Peyer's patch (tissue), 4 donors: ENCODE results near the gene AEBP2. TPM values are rescaled to one million over a fixed set of nuclear protein-coding genes. Genes with fewer than 3 reads are reported as not detected.
"Not testable (repeated sequence)": the region's sequence is repeated elsewhere in the genome, so short reads cannot be mapped to it uniquely, and the experiment has no call there.

Source experiments
- DNase-seq, 3 donors: peaks; one replicate each; pipeline ENCODE4 v3.0.0-alpha.2; 2017 to 2019
- H3K27ac ChIP-seq, 4 donors: fragments of 200-600 bp; sonication (generic); one replicate each; pipeline ENCODE4 v1.5.1; 2016 to 2019
- H3K27me3 ChIP-seq, 2 donors: fragments of 200-600 bp; sonication (generic); one replicate each; pipeline ENCODE4 v1.5.1; 2019
- H3K36me3 ChIP-seq, 3 donors: fragments of 200-600 bp; sonication (generic); one replicate each; pipeline ENCODE4 v1.5.1; 2016 to 2019
- H3K4me1 ChIP-seq, 4 donors: fragments of 200-600 bp; sonication (generic); one replicate each; pipeline ENCODE4 v1.5.1; 2016 to 2019
- H3K4me3 ChIP-seq, 4 donors: fragments of 200-600 bp; sonication (generic); 1 replicate in 3 of 4; 2 replicates in 1 of 4; pipeline ENCODE4 v1.5.1; 2016 to 2019; ENCODE audit warnings: mild to moderate bottlenecking in 1 of 4
- H3K9me3 ChIP-seq, 4 donors: fragments of 200-600 bp; sonication (generic); one replicate each; pipeline ENCODE4 v1.5.1; 2016 to 2019; ENCODE audit warnings: mild to moderate bottlenecking in 1 of 4
- POLR2A ChIP-seq, 2 donors: fragments of 450-650 bp; IDR thresholded peaks; one replicate each; pipeline ENCODE4 v1.5.1; 2017; ENCODE audit warnings: antibody characterized with exemption in 2 of 2, mild to moderate bottlenecking in 2 of 2, moderate library complexity in 2 of 2
- total RNA-seq, 4 donors: library from RNA; depleted of rRNA; stranded (reverse); fragments of >200 nt; gene quantifications; one replicate each; pipeline ENCODE4 v1.1.0, GENCODE V29; 2016
- TF ChIP-seq, protein P1 (sequence below), 6 experiments: fragments of 450-650 bp in 4 of 6; fragments of 200-600 bp in 2 of 6; sonication (generic) in 1 of 6; IDR thresholded peaks; one replicate each; pipeline ENCODE4 v1.5.1; 2017 to 2019; ENCODE audit warnings: antibody characterized with exemption in 6 of 6, mild to moderate bottlenecking in 3 of 6, moderate library complexity in 1 of 6

The AEBP2 gene
- total RNA-seq, 4 donors from 2014 or later, result 22.9 to 58.4 (median 42.3) TPM

DNA sequence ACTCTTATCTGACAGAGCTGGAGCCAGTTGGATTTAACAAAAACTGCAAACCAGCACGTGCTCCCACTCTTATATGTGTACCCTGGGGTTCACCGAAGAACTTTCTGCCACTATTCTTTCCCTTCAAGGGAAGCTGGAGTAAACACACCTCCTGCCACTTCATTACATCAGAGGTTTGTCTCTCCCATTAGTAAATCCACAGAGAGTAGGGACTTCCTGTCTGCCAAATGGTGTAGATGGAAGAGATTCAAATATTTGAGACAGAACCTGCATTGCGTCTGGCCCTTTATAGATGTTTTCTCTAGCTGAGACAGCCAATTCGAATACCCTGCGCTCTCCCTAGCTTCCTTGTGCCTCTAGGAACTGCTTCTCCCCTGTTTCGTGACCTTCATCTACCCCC, 29.1 kb upstream of the AEBP2 start:
- TF ChIP-seq, protein P1, sequence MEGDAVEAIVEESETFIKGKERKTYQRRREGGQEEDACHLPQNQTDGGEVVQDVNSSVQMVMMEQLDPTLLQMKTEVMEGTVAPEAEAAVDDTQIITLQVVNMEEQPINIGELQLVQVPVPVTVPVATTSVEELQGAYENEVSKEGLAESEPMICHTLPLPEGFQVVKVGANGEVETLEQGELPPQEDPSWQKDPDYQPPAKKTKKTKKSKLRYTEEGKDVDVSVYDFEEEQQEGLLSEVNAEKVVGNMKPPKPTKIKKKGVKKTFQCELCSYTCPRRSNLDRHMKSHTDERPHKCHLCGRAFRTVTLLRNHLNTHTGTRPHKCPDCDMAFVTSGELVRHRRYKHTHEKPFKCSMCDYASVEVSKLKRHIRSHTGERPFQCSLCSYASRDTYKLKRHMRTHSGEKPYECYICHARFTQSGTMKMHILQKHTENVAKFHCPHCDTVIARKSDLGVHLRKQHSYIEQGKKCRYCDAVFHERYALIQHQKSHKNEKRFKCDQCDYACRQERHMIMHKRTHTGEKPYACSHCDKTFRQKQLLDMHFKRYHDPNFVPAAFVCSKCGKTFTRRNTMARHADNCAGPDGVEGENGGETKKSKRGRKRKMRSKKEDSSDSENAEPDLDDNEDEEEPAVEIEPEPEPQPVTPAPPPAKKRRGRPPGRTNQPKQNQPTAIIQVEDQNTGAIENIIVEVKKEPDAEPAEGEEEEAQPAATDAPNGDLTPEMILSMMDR (IDR thresholded peaks at IDR 0.05), result no peak
- no peak for TF ChIP-seq POLR2A (IDR thresholded peaks at IDR 0.05)
- Histone ChIP-seq H3K4me3 (no peak overlapping the region), H3K9me3 (no peaks in the 10 kb centered on the region), H3K4me1 (no peaks in the 10 kb centered on the region), H3K36me3 (no peaks in the 10 kb centered on the region), H3K27ac (no peak overlapping the region), H3K27me3 (no peaks in the 10 kb centered on the region)
- no peak for DNase-seq

DNA sequence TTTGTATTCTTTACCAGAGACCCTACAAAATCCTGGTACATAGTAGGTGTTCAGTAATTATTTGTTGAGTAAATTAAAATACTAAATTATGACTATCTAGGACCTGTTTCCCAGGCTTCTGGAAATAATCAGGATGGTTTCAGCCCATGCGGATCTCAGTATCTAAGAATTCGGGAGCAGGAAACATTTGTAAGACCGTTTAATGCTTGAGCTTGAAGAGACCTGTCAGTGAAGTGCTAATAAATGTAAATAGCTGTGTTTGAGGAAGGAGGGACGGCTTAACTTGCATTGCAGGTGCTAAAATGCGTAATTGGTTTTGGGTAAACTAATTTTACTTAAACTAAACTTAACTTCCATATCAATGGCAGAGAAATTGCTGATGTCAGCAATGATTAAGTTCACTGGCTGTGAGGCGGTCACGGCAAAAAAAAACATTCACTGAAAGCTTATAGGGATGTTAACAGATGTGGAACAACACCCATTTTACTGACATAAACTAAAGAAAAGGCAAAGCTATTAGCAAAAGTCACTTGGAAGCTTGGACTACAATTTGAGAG, 28.6 kb upstream of the AEBP2 start:
- H3K4me3 ChIP-seq, result no peak overlapping the region
- H3K27ac ChIP-seq, result no peak overlapping the region
- DNase-seq, result no peak
- H3K36me3 ChIP-seq, result no peaks in the 10 kb centered on the region
- H3K4me1 ChIP-seq, result no peaks in the 10 kb centered on the region
- TF ChIP-seq POLR2A (IDR thresholded peaks at IDR 0.05), result no peak
- TF ChIP-seq, protein P1 (IDR thresholded peaks at IDR 0.05), result no peak
- H3K27me3 ChIP-seq, result no peaks in the 10 kb centered on the region
- H3K9me3 ChIP-seq, result no peaks in the 10 kb centered on the region

DNA sequence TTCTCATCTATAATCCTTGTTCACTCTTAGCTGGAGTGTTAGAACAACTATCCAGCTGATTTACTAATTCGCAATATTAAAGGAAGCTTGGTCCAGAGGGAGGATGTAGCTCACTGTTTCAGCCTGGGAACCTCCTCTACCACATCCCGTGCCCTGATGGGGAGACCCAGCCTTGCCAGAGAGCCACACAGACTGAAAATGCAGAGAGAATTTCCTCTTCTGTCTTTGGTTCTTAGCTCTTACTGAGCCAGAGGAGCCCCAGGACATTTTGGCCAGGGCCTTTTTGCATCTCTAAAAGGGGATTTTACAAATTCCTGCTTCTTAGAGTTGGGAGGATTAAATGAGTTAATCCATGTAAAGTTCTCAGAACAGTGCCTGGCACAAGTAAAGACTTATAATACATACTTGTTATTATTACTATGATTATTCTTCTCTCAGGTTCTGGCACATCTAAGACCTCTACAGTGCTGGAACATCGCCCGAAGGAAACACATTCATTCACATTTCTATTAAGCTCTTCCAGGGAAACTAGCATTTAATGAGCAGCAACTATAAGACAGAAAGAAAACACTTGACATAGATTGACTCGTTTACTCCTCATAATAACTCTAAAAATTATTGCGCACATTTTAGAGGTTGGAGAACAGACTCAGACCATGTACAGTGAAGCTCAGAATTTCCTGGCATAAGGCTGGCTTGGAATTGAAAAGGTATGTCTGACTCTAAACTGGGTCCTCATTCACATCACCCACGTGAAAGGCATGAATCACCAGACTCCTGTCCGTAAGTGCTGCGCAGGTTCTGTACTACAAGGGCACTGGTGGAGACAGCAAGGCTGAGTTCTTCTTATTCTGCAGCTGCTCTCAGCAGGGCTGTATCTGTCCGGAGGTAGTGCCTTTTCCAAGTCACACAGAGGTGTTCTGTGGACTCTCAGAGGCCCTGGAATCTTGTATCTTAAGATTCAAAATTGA, 27.8 kb upstream of the AEBP2 start:
- Histone ChIP-seq H3K4me1 (no peaks in the 10 kb centered on the region), H3K27me3 (no peaks in the 10 kb centered on the region), H3K4me3 (no peak overlapping the region), H3K9me3 (no peaks in the 10 kb centered on the region), H3K36me3 (no peaks in the 10 kb centered on the region), H3K27ac (no peak overlapping the region)
- TF ChIP-seq, protein P1 (IDR thresholded peaks at IDR 0.05), result no peak
- no peak for TF ChIP-seq POLR2A (IDR thresholded peaks at IDR 0.05)
- no peak for DNase-seq

DNA sequence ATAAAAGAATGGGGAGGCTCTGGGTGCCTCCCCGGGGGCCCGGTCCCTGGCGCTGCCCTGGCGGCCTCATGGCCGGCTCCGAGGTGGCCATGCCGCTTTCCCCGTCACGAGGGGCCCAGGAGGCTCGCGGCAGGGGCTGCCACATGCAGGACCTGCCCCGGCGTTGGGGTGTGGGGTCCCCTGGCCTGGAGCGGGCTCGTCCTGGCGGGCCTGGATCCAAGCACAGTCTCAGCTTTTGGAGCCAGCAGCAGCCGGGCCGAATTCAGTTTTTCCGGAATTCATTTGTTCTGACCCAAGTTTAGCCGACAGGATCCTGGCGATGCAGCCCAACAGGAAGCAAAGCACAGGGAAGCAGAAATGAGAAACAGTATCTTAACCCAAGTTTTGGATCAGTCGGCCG, 26.4 kb upstream of the AEBP2 start:
- Histone ChIP-seq H3K9me3 (no peaks in the 10 kb centered on the region), H3K27ac (no peak overlapping the region), H3K4me3 (no peak overlapping the region), H3K36me3 (no peaks in the 10 kb centered on the region), H3K4me1 (no peaks in the 10 kb centered on the region), H3K27me3 (no peaks in the 10 kb centered on the region)
- TF ChIP-seq POLR2A (IDR thresholded peaks at IDR 0.05), result no peak
- TF ChIP-seq, protein P1 (IDR thresholded peaks at IDR 0.05), result no peak
- DNase-seq, result no peak

DNA sequence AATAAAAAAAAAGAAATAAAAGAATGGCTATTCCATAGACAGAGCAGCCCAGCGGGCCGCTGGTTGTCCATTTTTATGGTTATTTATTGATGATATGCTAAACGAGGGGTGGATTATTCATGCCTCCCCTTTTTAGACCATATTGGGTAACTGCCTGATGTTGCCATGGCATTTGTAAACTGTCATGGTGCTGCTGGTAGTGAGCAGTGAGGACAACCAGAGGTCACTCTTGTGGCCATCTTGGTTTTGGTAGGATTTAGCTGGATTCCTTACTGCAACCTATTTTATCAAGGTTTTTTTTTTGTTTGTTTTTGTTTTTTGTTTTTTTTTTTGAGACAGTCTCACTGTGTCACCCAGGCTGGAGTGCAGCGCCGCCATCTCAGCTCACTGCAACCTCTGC, 25.7 kb upstream of the AEBP2 start:
- not testable (repeated sequence) for H3K27me3 ChIP-seq, H3K4me3 ChIP-seq, H3K9me3 ChIP-seq, H3K4me1 ChIP-seq, H3K36me3 ChIP-seq, H3K27ac ChIP-seq, DNase-seq

DNA sequence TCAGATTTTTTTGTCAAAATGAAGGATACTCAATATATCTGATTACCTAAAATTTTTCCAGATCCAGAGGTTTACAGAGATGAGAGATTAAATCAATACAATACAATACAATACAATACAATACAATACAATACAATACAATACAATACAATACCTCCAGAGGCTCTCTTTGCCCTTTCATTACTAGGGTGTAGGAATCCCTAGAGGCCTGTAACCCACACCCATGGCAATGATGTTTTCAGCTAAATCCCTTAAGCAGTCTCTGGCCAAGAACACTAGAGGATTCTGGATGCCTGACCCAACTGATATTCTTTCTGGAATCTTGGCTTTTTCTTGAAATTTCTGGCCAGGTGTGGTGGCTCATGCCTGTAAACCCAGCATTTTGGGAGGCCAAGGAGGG, 23.7 kb upstream of the AEBP2 start:
- no peaks in the 10 kb centered on the region for H3K27me3 ChIP-seq
- no peak overlapping the region for H3K27ac ChIP-seq
- H3K9me3 ChIP-seq, result no peaks in the 10 kb centered on the region
- H3K36me3 ChIP-seq, result no peaks in the 10 kb centered on the region
- TF ChIP-seq POLR2A (IDR thresholded peaks at IDR 0.05), result no peak
- TF ChIP-seq, protein P1 (IDR thresholded peaks at IDR 0.05), result no peak
- no peak for DNase-seq
- no peaks in the 10 kb centered on the region for H3K4me1 ChIP-seq
- no peak overlapping the region for H3K4me3 ChIP-seq
